ENCODE data around the gene KRAS.
A peak's percentile ranks its signal among the peaks of the same experiment; 100 is the strongest.

The KRAS gene

GRCh38 chr12:25245491-25245890, 5.2 kb downstream of the KRAS start:
- H3K36me3 Mint-ChIP-seq (ENCODE audit: low read depth) = peaks cover 40% of the 10 kb centered on the region
- H3K4me1 Mint-ChIP-seq (ENCODE audit: low read depth) = peaks cover 69% of the 10 kb centered on the region
- H3K9me3 Mint-ChIP-seq = no peaks in the 10 kb centered on the region
- H3K27me3 Mint-ChIP-seq = no peaks in the 10 kb centered on the region
- no peak overlapping the region for H3K27ac Mint-ChIP-seq
- no peak overlapping the region for H3K4me3 Mint-ChIP-seq

DNA sequence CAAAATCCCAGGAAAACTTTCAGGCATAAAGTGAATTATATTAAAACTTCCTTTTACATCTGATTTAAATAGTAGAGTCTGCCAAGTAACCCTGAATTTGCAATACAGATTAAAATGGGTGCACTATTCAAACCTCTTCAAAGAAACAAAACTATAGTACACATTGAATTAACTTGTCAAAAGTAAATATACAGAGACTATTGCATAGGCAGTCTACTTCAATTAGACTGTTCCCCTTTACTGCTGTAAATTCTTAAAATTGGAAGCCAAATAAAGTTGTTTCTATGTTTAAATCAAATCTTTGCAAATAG, 7.1 kb downstream of the KRAS start:
- Mint-ChIP-seq H3K36me3 (ENCODE audit: low read depth) (peaks cover 53% of the 10 kb centered on the region), H3K27ac (no peak overlapping the region), H3K4me3 (no peak overlapping the region), H3K9me3 (no peaks in the 10 kb centered on the region), H3K27me3 (no peaks in the 10 kb centered on the region), H3K4me1 (ENCODE audit: low read depth) (peaks cover 58% of the 10 kb centered on the region)

DNA sequence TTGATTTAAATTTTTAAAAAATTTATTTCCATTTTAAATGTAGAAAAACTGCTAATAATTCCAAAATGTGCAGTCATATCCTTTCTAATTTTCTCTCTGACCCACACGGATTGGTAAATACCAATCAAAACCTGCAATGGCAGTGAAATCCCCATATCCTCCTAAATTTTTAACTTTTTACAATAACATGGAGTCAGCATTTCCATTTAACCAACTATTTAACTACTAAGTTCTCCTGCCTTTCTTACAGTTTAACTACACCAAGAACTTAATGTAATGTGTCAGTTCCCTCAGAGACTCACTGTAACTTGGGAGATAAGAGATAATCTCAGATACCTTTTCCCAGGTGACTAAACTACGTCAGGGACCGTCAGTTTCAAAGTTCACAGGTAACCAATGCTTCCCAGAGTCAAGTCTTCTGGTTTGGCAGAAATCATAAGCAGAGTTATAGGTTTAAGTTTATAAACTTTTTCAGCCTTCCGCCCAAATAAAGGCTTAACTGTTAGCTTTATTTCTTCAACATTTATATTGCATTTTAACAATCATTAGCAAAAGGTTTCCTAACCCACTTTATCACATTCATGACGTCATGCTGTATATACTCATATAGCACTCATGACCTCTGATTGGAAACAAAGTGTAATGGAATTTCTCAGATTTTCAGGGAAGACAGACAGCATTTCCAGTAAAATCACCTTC, 7.6 kb downstream of the KRAS start:
- Mint-ChIP-seq H3K27me3 (no peaks in the 10 kb centered on the region), H3K4me1 (ENCODE audit: low read depth) (peaks cover 53% of the 10 kb centered on the region), H3K36me3 (ENCODE audit: low read depth) (peaks cover 57% of the 10 kb centered on the region), H3K9me3 (no peaks in the 10 kb centered on the region), H3K4me3 (no peak overlapping the region), H3K27ac (no peak overlapping the region)

DNA sequence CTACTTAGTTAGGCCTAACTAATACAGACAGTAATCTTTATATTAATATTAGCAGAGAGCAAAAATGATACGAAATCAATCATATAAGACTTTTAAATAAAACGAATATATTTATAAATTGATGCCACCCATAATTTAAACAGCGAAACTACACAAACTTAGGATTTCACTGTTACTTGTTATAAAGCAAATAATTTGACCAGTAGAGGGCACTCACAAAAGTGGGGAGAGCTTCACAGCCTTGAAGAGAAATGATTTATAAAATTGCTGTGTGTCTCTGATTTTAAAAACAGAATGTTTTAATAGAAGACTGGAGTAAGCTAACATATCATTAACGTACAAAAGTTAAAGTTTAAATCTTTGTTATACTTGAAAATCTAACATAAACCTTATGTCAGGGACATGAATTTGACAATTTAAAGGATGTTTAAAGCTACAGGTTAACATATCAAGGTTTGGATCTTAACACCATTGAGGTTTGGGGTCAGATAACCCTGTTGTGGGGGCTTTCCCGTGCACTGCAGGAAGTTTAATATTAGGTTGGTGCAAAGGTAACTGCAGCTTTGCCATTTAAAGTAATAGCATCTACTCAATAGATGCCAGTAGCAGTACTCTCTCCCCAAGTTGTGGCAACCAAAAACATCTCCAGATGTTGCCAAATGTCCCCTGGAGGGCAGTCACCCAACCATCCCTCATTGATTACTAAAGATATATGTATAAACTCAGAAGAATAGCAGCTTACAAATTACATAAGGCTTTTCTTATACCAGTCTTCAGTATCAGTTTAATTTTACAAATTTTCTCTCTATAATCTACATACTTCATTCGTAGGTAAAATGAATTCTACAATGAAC, 9.3 kb downstream of the KRAS start:
- H3K9me3 Mint-ChIP-seq = no peaks in the 10 kb centered on the region
- H3K27ac Mint-ChIP-seq = no peak overlapping the region
- H3K4me3 Mint-ChIP-seq = no peak overlapping the region
- peaks cover 52% of the 10 kb centered on the region for H3K4me1 Mint-ChIP-seq (ENCODE audit: low read depth)
- no peaks in the 10 kb centered on the region for H3K27me3 Mint-ChIP-seq
- peaks cover 68% of the 10 kb centered on the region for H3K36me3 Mint-ChIP-seq (ENCODE audit: low read depth)

DNA sequence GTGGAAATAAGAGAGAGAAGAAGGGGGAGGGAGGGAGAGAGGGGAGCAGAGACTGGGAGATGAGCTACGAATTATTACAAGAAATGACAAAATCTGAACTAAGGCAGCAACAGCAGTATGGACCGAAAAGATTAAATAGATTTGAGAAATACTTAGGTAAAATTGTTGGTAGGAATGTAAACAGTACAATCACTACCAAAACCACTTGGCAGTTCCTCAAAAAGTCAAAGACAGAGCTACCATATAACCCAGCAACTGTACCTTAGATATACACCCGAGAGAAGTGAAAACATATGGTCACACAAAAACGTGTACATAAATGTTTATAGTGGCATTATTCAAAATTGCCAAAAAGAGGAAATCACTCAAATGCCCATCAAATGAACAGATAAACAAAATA, 14.1 kb downstream of the KRAS start:
- Mint-ChIP-seq H3K27me3 (no peaks in the 10 kb centered on the region), H3K9me3 (no peaks in the 10 kb centered on the region), H3K4me1 (ENCODE audit: low read depth) (peaks cover 21% of the 10 kb centered on the region), H3K27ac (no peak overlapping the region), H3K36me3 (ENCODE audit: low read depth) (peaks cover 48% of the 10 kb centered on the region), H3K4me3 (no peak overlapping the region)

GRCh38 chr12:25236190-25236589, 14.5 kb downstream of the KRAS start:
- no peaks in the 10 kb centered on the region for H3K27me3 Mint-ChIP-seq
- H3K9me3 Mint-ChIP-seq = no peaks in the 10 kb centered on the region
- no peak overlapping the region for H3K4me3 Mint-ChIP-seq
- no peak overlapping the region for H3K27ac Mint-ChIP-seq
- peaks cover 48% of the 10 kb centered on the region for H3K36me3 Mint-ChIP-seq (ENCODE audit: low read depth)
- H3K4me1 Mint-ChIP-seq (ENCODE audit: low read depth) = peaks cover 17% of the 10 kb centered on the region

DNA sequence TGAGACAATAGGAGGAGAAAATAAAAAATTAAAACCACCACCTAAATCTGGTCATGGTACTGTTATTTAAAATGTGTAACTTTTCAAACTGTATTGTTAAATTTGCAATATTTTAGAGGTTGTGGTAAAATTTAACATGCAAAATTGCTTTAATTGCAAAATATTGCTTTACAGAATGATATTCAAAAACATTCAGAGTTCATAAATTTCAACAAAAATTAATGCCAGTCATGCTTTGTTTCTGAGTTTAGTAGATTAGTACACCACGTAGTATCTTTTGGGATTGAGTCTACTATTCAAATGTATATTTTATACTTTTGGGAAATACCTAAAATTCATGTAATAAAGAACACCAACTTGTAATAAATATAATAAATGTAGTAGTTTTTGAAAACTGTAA, 37.4 kb downstream of the KRAS start:
- Mint-ChIP-seq H3K36me3 (ENCODE audit: low read depth) (peaks cover 34% of the 10 kb centered on the region), H3K27ac (no peak overlapping the region), H3K27me3 (no peaks in the 10 kb centered on the region), H3K4me3 (no peak overlapping the region), H3K9me3 (no peaks in the 10 kb centered on the region), H3K4me1 (ENCODE audit: low read depth) (peaks cover 7% of the 10 kb centered on the region)

DNA sequence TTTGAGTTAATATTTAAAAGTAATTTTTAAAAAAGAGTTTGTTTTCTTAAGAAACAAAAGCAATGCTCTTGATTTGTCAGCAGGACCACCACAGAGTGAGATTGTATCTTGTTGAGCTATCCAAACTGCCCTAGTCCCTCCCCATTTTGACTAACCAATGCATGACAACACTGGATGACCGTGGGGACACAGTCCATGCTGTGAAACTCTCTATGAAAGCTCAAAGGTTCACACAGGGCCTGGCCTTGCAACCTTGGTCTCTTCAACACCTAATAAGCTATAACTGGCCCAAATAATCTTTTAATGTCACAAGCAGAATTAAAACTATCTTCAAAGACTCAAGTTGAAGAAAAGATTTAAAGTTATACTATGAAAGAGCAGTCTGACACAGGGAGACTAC, 42.2 kb downstream of the KRAS start:
- Mint-ChIP-seq H3K27me3 (no peaks in the 10 kb centered on the region), H3K4me1 (ENCODE audit: low read depth) (peaks cover 7% of the 10 kb centered on the region), H3K27ac (no peak overlapping the region), H3K36me3 (ENCODE audit: low read depth) (peaks cover 38% of the 10 kb centered on the region), H3K4me3 (no peak overlapping the region), H3K9me3 (no peaks in the 10 kb centered on the region)

DNA sequence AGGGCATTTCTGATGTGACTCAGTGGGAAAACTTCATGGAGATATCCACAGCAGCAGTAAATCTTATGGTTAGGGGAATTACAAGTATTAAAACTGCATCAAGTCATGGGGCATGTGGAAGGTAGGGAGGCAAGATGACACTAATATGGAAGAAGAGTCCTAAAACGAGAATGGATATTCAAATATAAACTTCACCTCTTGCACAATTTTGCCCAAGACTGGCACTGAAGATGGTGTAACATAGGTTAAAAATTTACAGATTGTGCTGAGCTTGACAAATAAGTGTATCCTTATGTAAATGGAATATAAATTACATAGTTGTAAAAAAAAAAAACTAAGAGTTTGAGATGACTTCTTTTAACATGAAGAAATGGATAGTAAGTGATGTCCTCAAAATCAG, 42.9 kb downstream of the KRAS start:
- no peak overlapping the region for H3K27ac Mint-ChIP-seq
- H3K36me3 Mint-ChIP-seq (ENCODE audit: low read depth) = peaks cover 43% of the 10 kb centered on the region
- no peak overlapping the region for H3K4me3 Mint-ChIP-seq
- no peaks in the 10 kb centered on the region for H3K27me3 Mint-ChIP-seq
- no peaks in the 10 kb centered on the region for H3K9me3 Mint-ChIP-seq
- H3K4me1 Mint-ChIP-seq (ENCODE audit: low read depth) = peaks cover 7% of the 10 kb centered on the region

GRCh38 chr12:25207411-25207810, 43.3 kb downstream of the KRAS start:
- H3K27ac Mint-ChIP-seq = no peak overlapping the region
- H3K27me3 Mint-ChIP-seq = no peaks in the 10 kb centered on the region
- H3K4me3 Mint-ChIP-seq = no peak overlapping the region
- no peaks in the 10 kb centered on the region for H3K9me3 Mint-ChIP-seq
- H3K4me1 Mint-ChIP-seq (ENCODE audit: low read depth) = peaks cover 7% of the 10 kb centered on the region
- peaks cover 43% of the 10 kb centered on the region for H3K36me3 Mint-ChIP-seq (ENCODE audit: low read depth)

DNA sequence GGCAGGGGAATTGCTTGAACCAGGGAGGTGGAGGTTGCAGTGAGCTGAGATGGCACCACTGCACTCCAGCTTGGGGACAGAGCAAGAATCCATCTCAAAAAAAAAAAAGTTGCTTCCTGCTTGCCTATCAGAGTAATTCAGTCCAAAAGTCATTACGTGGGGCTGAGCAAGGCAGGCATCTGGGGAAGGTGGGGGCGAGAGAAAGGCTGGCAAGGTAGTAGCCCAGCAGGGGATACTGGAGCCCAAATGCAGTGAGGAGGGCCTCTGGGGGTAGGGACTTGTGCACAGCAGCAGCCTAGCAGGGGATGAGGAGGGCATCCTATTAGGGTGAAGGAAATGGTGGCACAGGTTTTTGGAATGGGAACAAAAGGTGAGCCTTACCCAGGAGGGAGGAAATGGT, 48.6 kb downstream of the KRAS start:
- peaks cover 3% of the 10 kb centered on the region for H3K4me1 Mint-ChIP-seq (ENCODE audit: low read depth)
- H3K27ac Mint-ChIP-seq = peak overlapping the region; percentile 33
- H3K36me3 Mint-ChIP-seq (ENCODE audit: low read depth) = peaks cover 34% of the 10 kb centered on the region
- H3K9me3 Mint-ChIP-seq = no peaks in the 10 kb centered on the region
- no peaks in the 10 kb centered on the region for H3K27me3 Mint-ChIP-seq
- H3K4me3 Mint-ChIP-seq = no peak overlapping the region

GRCh38 chr12:25200703-25201102, 50.0 kb downstream of the KRAS start:
- Mint-ChIP-seq H3K4me1 (ENCODE audit: low read depth) (peaks cover 14% of the 10 kb centered on the region), H3K36me3 (ENCODE audit: low read depth) (peaks cover 25% of the 10 kb centered on the region), H3K27ac (no peak overlapping the region), H3K9me3 (no peaks in the 10 kb centered on the region), H3K4me3 (no peak overlapping the region), H3K27me3 (no peaks in the 10 kb centered on the region)

DNA sequence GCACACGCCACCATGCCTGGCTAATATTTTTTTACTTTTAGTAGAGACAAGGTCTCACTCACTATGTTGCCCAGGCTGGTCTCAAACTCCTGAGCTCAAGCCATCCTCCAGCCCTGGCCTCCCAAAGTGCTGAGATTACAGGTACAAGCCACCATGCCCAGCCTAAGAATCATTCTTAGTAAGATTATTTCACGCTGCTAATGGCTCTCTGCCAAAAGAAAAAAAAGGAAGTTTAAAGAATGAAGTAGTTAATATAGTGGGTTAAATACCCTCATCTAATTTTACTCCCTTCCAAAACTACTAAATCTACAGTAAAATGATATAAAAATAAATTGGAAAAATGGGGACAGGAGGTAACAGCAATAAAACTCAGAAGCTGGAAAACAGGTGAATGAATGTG, 53.1 kb downstream of the KRAS start:
- H3K36me3 Mint-ChIP-seq (ENCODE audit: low read depth) = peaks cover 15% of the 10 kb centered on the region
- H3K27me3 Mint-ChIP-seq = no peaks in the 10 kb centered on the region
- H3K4me1 Mint-ChIP-seq (ENCODE audit: low read depth) = peaks cover 32% of the 10 kb centered on the region
- no peak overlapping the region for H3K4me3 Mint-ChIP-seq
- H3K9me3 Mint-ChIP-seq = no peaks in the 10 kb centered on the region
- H3K27ac Mint-ChIP-seq = no peak overlapping the region

- Mint-ChIP-seq H3K9me3 (no peaks in the 10 kb centered on the region), H3K4me1 (ENCODE audit: low read depth) (peaks cover 29% of the 10 kb centered on the region), H3K27ac (peak within 1 kb of the TSS; percentile 97), H3K36me3 (ENCODE audit: low read depth) (peaks cover 9% of the 10 kb centered on the region), H3K27me3 (no peaks in the 10 kb centered on the region), H3K4me3 (peak within 1 kb of the TSS; percentile 95)
These were observed 55.4 kb downstream of the KRAS start, which contains the start of the genes DNAI7 and ETFRF1 for GRCh38 chr12:25195056-25195971. Gene DNAI7, minus strand, starts transcription at chr12:25195160. Its CDS starts 82 bp downstream, at chr12:25195078. Gene ETFRF1, plus strand, starts transcription at chr12:25195237. Its CDS starts 8,720 bp downstream, at chr12:25203957.

GRCh38 chr12:25194722-25195055, 56.0 kb downstream of the KRAS start:
- H3K4me3 Mint-ChIP-seq = peak overlapping the region; percentile 95
- H3K36me3 Mint-ChIP-seq (ENCODE audit: low read depth) = peaks cover 2% of the 10 kb centered on the region
- H3K4me1 Mint-ChIP-seq (ENCODE audit: low read depth) = peaks cover 29% of the 10 kb centered on the region
- peak overlapping the region; percentile 97 for H3K27ac Mint-ChIP-seq
- no peaks in the 10 kb centered on the region for H3K9me3 Mint-ChIP-seq
- no peaks in the 10 kb centered on the region for H3K27me3 Mint-ChIP-seq
